NB4 (cell line): ENCODE results near the gene DENND4A.

Experiments used
- DNase-seq: peaks from one replicate; pipeline ENCODE4 v3.0.0; 2010; ENCODE audit warnings: low read depth
- H3K4me3 ChIP-seq: one replicate; pipeline ENCODE4 v1.5.1; 2011; ENCODE audit warnings: mild to moderate bottlenecking, low read depth, low read length, moderate library complexity
- MYC ChIP-seq: IDR thresholded peaks from 2 replicates; pipeline ENCODE4 v1.6.1; 2011; ENCODE audit warnings: low read depth, low read length
- POLR2A ChIP-seq: IDR thresholded peaks from 2 replicates; pipeline ENCODE4 v1.6.1; 2011; ENCODE audit warnings: mild to moderate bottlenecking; ENCODE audit not compliant: insufficient read length; ENCODE audit errors: extremely low read depth
- TF ChIP-seq, protein P1 (sequence below): IDR thresholded peaks from one replicate; pipeline ENCODE4 v1.5.1; 2012; ENCODE audit warnings: low read depth, low read length
- TF ChIP-seq, protein P2 (sequence below): IDR thresholded peaks from 2 replicates; pipeline ENCODE4 v1.6.1; 2011; ENCODE audit warnings: low read depth, low read length

Gene DENND4A

DNA sequence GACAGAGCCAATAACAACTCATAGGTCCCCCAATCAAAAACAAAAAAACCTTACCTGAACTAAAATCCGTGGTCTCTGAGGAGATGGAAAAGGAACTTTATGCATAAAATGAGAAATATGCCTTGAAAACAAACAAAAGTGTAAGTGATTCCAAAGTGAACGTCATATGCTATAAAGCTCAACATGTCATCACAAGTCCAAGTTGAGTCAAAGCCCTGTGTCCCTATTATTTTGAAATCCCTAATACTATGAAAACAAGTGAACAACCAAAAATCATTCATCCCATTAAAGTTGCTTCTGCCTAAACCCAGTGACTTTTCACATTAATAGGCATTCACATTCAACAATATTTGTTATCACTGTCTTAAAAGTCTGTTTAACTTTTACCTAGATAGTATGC, 59.4 kb downstream of the DENND4A start:
- no peak for TF ChIP-seq POLR2A
- TF ChIP-seq, protein P1, sequence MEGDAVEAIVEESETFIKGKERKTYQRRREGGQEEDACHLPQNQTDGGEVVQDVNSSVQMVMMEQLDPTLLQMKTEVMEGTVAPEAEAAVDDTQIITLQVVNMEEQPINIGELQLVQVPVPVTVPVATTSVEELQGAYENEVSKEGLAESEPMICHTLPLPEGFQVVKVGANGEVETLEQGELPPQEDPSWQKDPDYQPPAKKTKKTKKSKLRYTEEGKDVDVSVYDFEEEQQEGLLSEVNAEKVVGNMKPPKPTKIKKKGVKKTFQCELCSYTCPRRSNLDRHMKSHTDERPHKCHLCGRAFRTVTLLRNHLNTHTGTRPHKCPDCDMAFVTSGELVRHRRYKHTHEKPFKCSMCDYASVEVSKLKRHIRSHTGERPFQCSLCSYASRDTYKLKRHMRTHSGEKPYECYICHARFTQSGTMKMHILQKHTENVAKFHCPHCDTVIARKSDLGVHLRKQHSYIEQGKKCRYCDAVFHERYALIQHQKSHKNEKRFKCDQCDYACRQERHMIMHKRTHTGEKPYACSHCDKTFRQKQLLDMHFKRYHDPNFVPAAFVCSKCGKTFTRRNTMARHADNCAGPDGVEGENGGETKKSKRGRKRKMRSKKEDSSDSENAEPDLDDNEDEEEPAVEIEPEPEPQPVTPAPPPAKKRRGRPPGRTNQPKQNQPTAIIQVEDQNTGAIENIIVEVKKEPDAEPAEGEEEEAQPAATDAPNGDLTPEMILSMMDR: no peak
- no peak for TF ChIP-seq MYC
- TF ChIP-seq, protein P2, sequence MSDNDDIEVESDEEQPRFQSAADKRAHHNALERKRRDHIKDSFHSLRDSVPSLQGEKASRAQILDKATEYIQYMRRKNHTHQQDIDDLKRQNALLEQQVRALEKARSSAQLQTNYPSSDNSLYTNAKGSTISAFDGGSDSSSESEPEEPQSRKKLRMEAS: no peak
- H3K4me3 ChIP-seq: no peak overlapping the region
- DNase-seq: no peak

DNA sequence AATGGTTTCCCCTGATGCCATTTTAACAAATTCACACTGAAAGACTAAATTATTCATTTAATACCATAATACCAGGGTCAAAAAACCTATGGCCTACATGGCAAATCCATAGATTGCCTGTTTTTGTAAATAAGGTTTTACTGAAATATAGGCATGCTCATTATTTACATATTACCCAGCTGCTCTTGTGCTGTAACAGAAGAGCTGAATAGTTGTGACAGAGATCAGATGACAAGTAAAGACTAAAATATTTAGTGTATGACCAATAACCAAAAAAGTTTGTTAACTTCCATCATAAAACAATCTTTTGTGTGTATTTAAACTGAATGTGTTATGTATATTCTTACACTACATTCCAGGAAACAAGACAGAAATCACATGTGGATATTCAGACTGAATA, 60.2 kb downstream of the DENND4A start:
- no peak overlapping the region for H3K4me3 ChIP-seq
- TF ChIP-seq MYC: no peak
- TF ChIP-seq, protein P2: no peak
- TF ChIP-seq, protein P1: no peak
- TF ChIP-seq POLR2A: no peak
- no peak for DNase-seq

DNA sequence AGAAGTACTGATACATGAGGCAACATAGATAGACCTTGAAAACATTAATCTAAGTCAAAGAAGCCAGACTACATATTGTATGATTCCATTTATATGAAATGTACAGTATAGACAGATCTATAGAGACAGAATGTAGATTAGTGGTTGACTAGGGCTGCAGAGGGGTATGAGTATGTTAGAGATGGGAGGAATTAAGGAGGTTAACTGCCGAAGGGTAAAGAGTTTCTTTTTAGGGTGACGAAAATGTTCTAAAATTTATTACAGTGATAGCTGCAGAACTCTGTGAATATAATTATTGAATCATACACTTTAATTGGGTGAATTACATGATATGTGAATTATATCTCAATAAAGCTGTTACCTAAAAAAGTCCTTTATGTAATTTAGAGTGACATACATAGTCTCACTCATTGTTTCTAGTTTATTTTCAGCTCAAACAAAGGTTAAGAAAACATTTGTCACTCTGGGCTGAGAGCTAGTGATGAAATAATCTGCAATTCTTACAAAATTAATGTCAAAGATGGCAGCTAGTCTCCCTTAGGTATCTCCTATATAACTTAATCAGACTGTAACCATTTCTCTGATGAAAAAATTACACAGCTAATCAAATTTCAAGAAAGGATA, 61.4 kb downstream of the DENND4A start:
- H3K4me3 ChIP-seq: no peak overlapping the region
- TF ChIP-seq, protein P1: no peak
- no peak for TF ChIP-seq MYC
- no peak for TF ChIP-seq POLR2A
- TF ChIP-seq, protein P2: no peak
- DNase-seq: peak; percentile 10

DNA sequence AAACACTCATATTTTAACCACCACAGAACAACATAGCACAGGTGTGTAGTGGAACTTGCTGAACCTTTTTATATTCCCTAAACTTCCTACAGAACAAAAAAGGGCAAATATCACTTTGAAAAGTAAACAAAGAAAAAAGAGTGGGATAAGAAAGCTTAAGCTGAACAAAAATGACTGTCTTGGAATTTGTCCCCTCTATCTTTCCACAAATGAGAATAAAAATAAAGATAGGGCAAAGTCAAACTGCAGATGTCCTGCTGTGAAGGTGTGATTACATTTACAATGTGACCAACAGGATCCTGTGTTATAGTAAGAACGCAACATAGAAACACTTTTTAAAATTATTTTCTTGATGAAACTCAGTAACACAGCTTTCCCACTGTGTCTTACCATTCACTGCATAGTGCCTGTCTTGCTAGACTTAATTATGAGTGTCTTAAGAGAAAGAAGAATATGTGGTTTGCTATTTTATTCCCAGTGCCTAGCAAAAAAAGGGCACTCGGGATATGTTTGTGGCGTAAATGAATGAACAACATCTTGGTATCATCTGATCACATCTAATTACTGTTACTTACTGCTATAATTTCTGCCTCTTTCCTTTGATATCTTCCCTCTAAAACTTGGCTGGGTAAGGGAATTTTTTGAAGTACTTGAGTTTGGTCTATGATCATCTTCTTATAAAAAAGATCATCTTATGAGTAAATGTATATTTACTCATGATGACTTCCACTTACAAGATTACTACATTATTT, 67.5 kb downstream of the DENND4A start:
- TF ChIP-seq POLR2A (no peak), MYC (no peak)
- TF ChIP-seq, protein P1: no peak
- TF ChIP-seq, protein P2: no peak
- H3K4me3 ChIP-seq: no peak overlapping the region
- no peak for DNase-seq

DNA sequence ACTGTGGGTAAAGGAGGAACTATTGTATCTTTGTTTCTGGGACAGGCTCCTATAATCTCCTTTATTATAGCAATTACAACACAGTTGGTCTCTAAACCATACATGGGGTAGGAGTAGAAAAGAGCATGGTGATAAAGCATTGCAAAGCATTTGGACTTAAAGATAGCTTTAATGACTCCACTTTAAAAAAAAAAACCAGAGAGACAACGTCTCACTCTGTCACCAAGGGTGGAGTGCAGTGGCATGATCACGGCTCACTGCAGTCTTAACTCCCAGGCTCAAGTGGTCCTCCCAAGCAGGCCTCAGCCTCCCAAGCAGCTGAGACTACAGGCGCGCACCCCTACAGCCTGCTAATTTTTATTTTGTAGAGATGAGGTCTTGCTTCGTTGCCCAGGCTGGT, 68.2 kb downstream of the DENND4A start:
- DNase-seq: no peak
- H3K4me3 ChIP-seq: no peak overlapping the region
- TF ChIP-seq MYC (no peak), POLR2A (no peak)
- TF ChIP-seq, protein P2: no peak
- TF ChIP-seq, protein P1: no peak
